NCI-H187 (cell line): ENCODE measurements around the gene COX8C.
"Not testable (repeated sequence)": the region's sequence is repeated elsewhere in the genome, so short reads cannot be mapped to it uniquely, and the experiment has no call there.

ENCODE experiments used
- DNase-seq, 2 experiments: peaks; one replicate each; lab custom pipeline; 2025; lab: John Stamatoyannopoulos, UW

COX8C gene

DNA sequence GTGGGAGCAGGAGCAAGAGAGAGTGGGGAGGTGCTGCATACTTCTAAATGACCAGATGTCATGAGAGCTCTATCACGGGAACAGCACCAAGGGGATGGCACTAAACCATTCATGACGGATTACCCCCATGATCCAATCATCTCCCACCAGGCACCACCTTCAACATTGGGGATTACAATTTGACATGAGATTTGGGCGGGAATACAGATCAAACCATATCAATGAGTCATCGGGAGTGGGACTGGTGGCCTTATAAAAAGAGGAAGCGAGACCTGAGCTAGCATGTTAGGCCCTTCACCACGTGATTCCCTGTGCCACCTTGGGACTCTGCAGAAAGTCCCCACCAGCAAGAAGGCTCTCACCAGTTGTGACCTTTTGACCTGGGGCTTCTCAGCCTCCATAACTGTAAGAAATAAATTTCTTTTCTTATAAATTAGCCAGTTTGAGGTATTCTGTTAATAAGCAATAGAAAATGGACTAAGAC, 28.7 kb downstream of the COX8C start:
- DNase-seq = no peak

DNA sequence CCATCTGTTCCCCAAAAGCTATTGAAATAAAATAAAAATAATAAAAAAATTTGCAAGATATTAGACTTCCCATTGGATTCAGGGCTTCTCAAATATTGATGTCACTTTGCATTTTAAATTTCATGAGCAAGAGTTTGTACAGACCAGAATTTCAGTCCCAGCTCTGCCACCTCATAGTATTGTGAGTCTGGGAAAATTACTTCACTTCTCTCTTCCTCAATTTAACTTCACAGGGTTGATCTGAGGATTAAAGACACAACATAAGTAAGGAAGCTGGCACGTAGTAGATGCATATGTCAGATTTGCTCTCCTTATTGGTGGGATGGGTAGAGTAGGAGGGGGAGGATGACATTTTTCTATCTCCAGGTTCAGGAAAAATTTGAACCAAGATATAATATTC, 32.8 kb downstream of the COX8C start:
- DNase-seq = no peak

GRCh38 chr14:93381644-93382043, 34.7 kb downstream of the COX8C start:
- DNase-seq = no peak

- DNase-seq = not testable (repeated sequence)
Measured at GRCh38 chr14:93384256-93384655, 37.3 kb downstream of the COX8C start.

DNA sequence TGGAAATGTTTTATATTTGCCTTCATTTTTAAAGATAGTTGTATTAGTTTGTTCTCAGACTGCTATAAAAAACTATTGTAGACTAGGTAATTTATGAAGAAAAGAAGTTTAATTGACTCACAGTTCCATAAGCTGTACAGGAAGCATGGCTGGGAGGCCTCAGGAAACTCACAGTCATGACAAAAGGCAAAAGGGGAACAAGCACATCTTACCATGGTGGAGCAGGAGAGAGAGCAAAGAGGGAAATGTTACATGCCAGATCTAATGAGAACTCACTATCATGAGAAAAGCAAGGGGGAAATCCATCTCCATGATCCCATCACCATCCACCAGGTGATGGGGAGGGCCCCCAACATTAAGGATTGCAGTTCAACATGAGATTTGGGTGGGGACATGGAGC, 48.2 kb downstream of the COX8C start:
- no peak for DNase-seq

GRCh38 chr14:93396456-93396855, 49.5 kb downstream of the COX8C start:
- DNase-seq = no peak
